Ovary (tissue), 9 donors: ENCODE results near the gene VPS13A. TPM values are rescaled to one million over a fixed set of nuclear protein-coding genes. Genes with fewer than 3 reads are reported as not detected.

Experiments used
- DNase-seq, 5 donors: peaks; one replicate each; pipeline ENCODE4 v3.0.0-alpha.2; 2019 to 2020
- H3K27ac ChIP-seq, 2 donors: fragments of 200-600 bp; one replicate each; pipeline versions ENCODE4 v1.5.1 to v1.8.0; 2019 to 2022
- H3K27me3 ChIP-seq: fragments of 200-600 bp; one replicate; pipeline ENCODE4 v1.8.0; 2022
- H3K36me3 ChIP-seq: fragments of 200-600 bp; sonication (generic); one replicate; pipeline ENCODE4 v1.5.1; 2019
- H3K4me1 ChIP-seq: one replicate; pipeline ENCODE4 v1.8.1; 2013; ENCODE audit warnings: mild to moderate bottlenecking, moderate library complexity; ENCODE audit not compliant: insufficient read depth
- H3K4me3 ChIP-seq: fragments of 200-600 bp; sonication (generic); one replicate; pipeline ENCODE4 v1.5.1; 2017
- H3K9me3 ChIP-seq, 2 donors: fragments of 200-600 bp in 1 of 2; sonication (generic) in 1 of 2; one replicate each; pipeline versions ENCODE4 v1.5.1 to v1.8.1; 2013 to 2019; ENCODE audit warnings: mild to moderate bottlenecking in 1 of 2, moderate library complexity in 1 of 2
- CTCF ChIP-seq, 3 donors: fragments of 450-650 bp in 2 of 3; fragments of 200-600 bp in 1 of 3; IDR thresholded peaks; one replicate each; pipeline versions ENCODE4 v1.5.1 to v1.8.0; 2016 to 2022; ENCODE audit warnings: antibody characterized with exemption in 3 of 3, mild to moderate bottlenecking in 1 of 3
- EP300 ChIP-seq: sonication (generic); formaldehyde crosslinking; IDR thresholded peaks from one replicate; pipeline ENCODE4 v1.6.1; 2017; ENCODE audit warnings: antibody characterized with exemption
- POLR2A ChIP-seq: fragments of 450-650 bp; IDR thresholded peaks from one replicate; pipeline ENCODE4 v1.6.1; 2017; ENCODE audit warnings: antibody characterized with exemption, mild to moderate bottlenecking, moderate library complexity
- WGBS, 3 donors: extraction: QIAGEN DNeasy Blood & Tissue Kit in 1 of 3; methylation state at CpG; one replicate each; pipeline versions ENCODE4 v1.1.5 to v1.1.7; 2013 to 2017; 5-methylcytosine and 5-hydroxymethylcytosine counted together
- intact Hi-C, 4 donors: fragments of 100-400 bp; cut with DNase I; formaldehyde crosslinking; loops; one replicate each; pipeline versions ENCODE4 v1.11.0 to v1.15.1; 2022 to 2023
- polyA plus RNA-seq, 2 donors: library from polyadenylated mRNA; stranded (reverse); fragments of 200-250 nt in 1 of 2; fragments of 350-450 nt in 1 of 2; fragmentation: Illumina TruSeq in 1 of 2; extraction: RNeasy Lipid Tissue Mini Kit (QIAGEN cat#74804) in 1 of 2; gene quantifications; one replicate each; pipeline ENCODE4 v1.2.3, GENCODE V29; 2013 to 2014
- total RNA-seq, 7 donors: library from RNA; depleted of rRNA in 2 of 7; stranded (reverse); fragments of >200 nt in 2 of 7; fragmentation: NEBNext Ultra II Directional in 3 of 7; extraction: Animal tissue kit (Norgen Biotek cat#: 25700) in 3 of 7; gene quantifications; one replicate each; pipeline versions ENCODE4 v1.1.0 to v1.2.4, GENCODE V29; 2016 to 2023
- donor health status: DM: no; HTN: no; CAD: no; lungs with moderate emphysema.
- donor health status: DM: no; HTN: no; CAD: no.
- donor health status: Bipolar disorder and iron deficiency.
- donor health status: DM: yes; HTN: yes; CAD: no.
- donor health status: DM: no; HTN: no; CAD: no.
- donor health status: DM: yes; HTN: yes; CAD: no.

The VPS13A gene
- total and polyA plus RNA-seq, 9 donors = 3.5 to 46.6 (median 13.5) TPM

- no peak overlapping the region for H3K4me3 ChIP-seq
- no peak for DNase-seq
- H3K27me3 ChIP-seq = no peaks in the 10 kb centered on the region
- no peak overlapping the region for H3K27ac ChIP-seq
- H3K36me3 ChIP-seq = no peaks in the 10 kb centered on the region
- intact Hi-C loops = loop anchor here in 1 of 4 donors (10.0 kb wide), 1 partner anchor 182 kb away; the partner anchor contains the start of gene GNA14
- no peaks in the 10 kb centered on the region for H3K9me3 ChIP-seq
- H3K4me1 ChIP-seq = peaks cover 1% of the 10 kb centered on the region
- WGBS, 3 donors = 42 to 46% (median 45%) methylated on average over 3 of the region's 3 CpGs
- no peak for TF ChIP-seq POLR2A
- TF ChIP-seq EP300 = no peak
- TF ChIP-seq CTCF (IDR thresholded peaks at IDR 0.05) = no peak
These were observed 285.8 kb downstream of the VPS13A start for GRCh38 chr9:77463151-77463550.

GRCh38 chr9:77464661-77465060, 287.3 kb downstream of the VPS13A start:
- WGBS, 3 donors = 64 to 78% (median 76%) methylated on average over 3 of the region's 3 CpGs
- Histone ChIP-seq H3K27me3 (no peaks in the 10 kb centered on the region), H3K36me3 (no peaks in the 10 kb centered on the region), H3K9me3 (no peaks in the 10 kb centered on the region), H3K27ac (no peak overlapping the region), H3K4me1 (no peaks in the 10 kb centered on the region), H3K4me3 (no peak overlapping the region)
- intact Hi-C loops = loop anchor here in 1 of 4 donors (10.0 kb wide), 1 partner anchor 180 kb away; the partner anchor contains the start of gene GNA14
- TF ChIP-seq CTCF (IDR thresholded peaks at IDR 0.05) (no peak), POLR2A (no peak), EP300 (no peak)
- DNase-seq = no peak

- intact Hi-C loops = loop anchor here in 1 of 4 donors (10.0 kb wide), 1 partner anchor 175 kb away; the partner anchor contains the start of gene GNA14
- 75 to 86% (median 82%) methylated on average over 5 of the region's 5 CpGs for WGBS, 3 donors
- H3K4me1 ChIP-seq = no peaks in the 10 kb centered on the region
- no peaks in the 10 kb centered on the region for H3K9me3 ChIP-seq
- H3K36me3 ChIP-seq = no peaks in the 10 kb centered on the region
- DNase-seq = no peak
- H3K27me3 ChIP-seq = no peaks in the 10 kb centered on the region
- no peak for TF ChIP-seq CTCF (IDR thresholded peaks at IDR 0.05)
- no peak for TF ChIP-seq POLR2A
- no peak for TF ChIP-seq EP300
- no peak overlapping the region for H3K27ac ChIP-seq
- no peak overlapping the region for H3K4me3 ChIP-seq
These were observed 292.3 kb downstream of the VPS13A start for GRCh38 chr9:77469515-77470231.

Other genes starting within 250 kb of the VPS13A start
- gene FOXB2, start 157.9 kb upstream of the VPS13A start, total RNA-seq = 1 to 10 TPM in 2 of 7 donors, under 1 TPM in 1, not detected in 4; 0.24 to 3.0 (median 1.6) TPM
- gene FOXB2, start 157.9 kb upstream of the VPS13A start, polyA plus RNA-seq = not detected